GM13977 (cell line): ENCODE results near the gene GDPGP1.
"Not testable (repeated sequence)": the region's sequence is repeated elsewhere in the genome, so short reads cannot be mapped to it uniquely, and the experiment has no call there.

Experiments used
- DNase-seq: peaks from one replicate; pipeline ENCODE4 v3.0.0; 2012; ENCODE audit warnings: low spot score
- CTCF ChIP-seq: IDR thresholded peaks from 2 replicates; pipeline ENCODE4 v1.5.1; 2012; ENCODE audit warnings: mild to moderate bottlenecking, control low read depth; ENCODE audit not compliant: insufficient read depth; ENCODE audit errors: extremely low read depth, missing control alignments
- in situ Hi-C: fragments of 300-500 bp; cut with MboI; formaldehyde crosslinking; loops from one replicate; pipeline ENCODE4 v1.12.0; 2022; ENCODE audit warnings: low sequenced_read_pairs, low pct_unique_long_range_greater_than_20kb, mixed read lengths, inconsistent platforms; ENCODE audit not compliant: unreplicated experiment

GDPGP1 gene

DNA sequence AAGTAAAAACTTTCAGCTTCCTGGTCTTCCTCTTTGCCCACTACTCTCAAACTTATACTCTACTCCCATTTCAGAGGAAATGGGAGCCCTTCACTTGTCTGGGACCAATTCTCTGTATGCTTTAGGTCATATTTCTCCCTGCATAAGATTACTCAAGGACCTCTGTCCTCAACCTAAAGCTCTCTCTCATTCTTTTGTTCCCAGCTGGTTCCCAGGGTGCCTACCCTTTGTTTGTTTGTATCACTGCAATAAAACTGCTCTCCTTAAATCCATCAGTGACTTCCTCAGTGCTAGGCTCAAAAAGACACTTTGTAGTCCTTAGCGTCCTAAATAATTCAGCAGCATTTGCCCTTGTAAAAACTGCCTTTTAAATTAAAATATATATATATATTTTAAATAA lies 34.4 kb downstream of the GDPGP1 start:
- TF ChIP-seq CTCF: no peak
- no peak for DNase-seq
- in situ Hi-C loops: no loop called here

GRCh38 chr15:90270502-90271150 lies 36.6 kb downstream of the GDPGP1 start:
- in situ Hi-C loops: no loop called here
- TF ChIP-seq CTCF: no peak
- DNase-seq: no peak

DNA sequence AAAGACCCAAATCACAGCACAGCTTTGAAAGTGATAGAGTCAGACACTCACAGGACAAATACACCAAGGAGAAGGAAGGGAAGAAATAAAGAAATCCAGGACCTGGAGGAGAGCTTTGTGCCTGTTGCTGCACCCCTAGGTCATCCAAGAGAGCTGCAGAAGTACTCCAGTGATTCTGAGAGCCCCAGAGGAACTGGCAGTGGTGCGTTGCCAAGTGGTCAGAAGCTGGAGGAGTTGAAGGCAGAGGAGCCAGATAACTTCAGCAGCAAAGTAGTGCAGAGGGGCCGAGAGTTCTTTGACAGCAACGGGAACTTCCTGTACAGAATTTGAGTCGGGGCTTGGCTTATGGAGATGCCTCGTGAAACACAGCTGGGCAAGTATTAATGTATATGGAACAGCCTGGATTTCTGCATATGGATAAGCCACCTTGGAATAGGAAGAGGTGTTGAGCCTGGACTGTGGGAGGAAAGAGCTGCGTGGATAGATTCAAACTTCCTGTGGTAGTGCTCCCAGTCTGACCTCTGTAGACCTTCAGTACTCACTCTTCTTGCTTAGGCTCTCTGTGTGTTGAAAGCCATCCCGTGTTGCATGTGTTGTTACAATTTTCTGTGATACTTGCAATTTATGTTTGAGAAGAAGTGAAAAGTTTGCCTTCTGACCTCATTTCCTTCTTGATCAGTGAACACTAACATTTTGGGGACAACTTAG lies 37.6 kb downstream of the GDPGP1 start:
- in situ Hi-C loops: no loop called here
- DNase-seq: no peak
- TF ChIP-seq CTCF: no peak

DNA sequence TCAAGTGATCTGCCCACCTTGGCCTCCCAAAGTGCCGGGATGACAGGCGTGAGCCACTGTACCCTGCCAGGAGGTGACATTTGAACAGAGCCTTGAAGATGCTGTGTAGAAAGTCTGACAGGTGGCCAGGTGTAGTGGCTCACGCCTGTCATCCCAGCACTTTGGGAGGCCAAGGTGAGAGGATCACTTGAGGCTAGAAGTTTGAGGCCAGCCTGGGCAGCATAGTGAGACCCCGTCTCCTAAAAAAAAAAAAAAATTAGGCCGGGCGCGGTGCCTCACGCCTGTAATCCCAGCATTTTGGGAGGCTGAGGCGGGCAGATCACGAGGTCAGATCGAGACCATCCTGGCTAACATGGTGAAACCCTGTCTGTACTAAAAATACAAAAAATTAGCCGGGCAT lies 44.5 kb downstream of the GDPGP1 start:
- DNase-seq, in situ Hi-C loops: not testable (repeated sequence)

DNA sequence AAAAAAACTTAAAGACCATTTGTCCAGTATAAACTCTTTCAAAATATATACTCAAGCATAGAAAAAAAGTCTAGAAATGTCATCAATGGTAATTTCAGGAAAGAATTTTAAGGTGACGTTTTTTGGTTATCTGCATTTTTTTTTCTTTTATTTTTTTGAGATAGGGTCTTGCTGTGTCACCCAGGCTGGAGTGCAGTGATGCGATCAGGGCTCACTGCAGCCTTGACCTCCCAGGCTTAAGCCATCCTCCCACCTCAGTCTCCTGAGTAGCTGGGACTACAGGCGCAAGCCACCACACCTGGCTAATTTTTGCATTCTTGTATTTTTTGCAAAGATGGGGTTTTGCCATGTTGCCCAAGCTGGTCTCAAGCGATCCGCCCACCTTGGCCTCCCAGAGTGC lies 46.7 kb downstream of the GDPGP1 start:
- in situ Hi-C loops, DNase-seq: not testable (repeated sequence)

DNA sequence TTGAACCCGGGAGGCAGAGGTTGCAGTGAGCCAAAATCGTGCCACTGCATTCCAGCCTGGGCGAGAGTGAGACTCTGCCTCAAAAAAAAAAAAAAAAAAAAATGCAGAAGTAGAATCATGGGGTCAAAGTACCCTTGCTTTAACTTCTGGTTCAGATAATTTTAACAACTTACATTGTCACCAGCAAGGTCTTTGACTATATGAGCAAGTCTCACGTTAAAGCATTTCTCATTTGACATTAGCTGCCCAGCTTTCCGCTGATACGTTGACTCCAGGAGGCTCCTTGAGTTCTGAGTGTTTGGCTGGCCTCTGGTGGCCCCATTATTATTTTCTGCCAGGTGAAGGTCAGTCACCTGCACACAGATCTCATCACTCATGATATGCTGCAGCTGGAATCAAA lies 47.6 kb downstream of the GDPGP1 start:
- in situ Hi-C loops, DNase-seq: not testable (repeated sequence)

GRCh38 chr15:90286678-90287077 lies 52.7 kb downstream of the GDPGP1 start:
- peak; percentile 69 for TF ChIP-seq CTCF
- in situ Hi-C loops: no loop called here
- DNase-seq: peak; percentile 41

DNA sequence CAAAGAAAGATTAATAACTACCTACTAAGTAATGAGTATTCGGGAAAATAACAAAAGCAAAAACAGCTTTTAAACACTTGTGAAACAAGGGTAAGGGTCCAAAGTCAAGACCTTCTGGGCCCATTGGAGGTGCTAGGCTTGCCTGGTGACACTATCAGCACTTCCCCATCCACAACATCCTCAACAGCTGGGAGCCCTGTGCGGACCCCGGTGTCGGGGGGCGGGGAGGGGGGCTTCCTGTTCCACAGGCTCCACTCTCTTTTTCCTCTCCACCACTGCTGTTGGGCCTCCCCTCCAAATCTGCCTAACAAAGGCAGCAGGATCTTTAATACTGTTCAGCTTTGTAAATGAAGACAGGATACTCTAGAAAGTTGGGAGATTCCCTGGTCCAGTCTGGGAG lies 53.1 kb downstream of the GDPGP1 start:
- in situ Hi-C loops: no loop called here
- no peak for TF ChIP-seq CTCF
- no peak for DNase-seq
